ENCODE results near the gene GINS2. TPM values are rescaled to one million over a fixed set of nuclear protein-coding genes. Genes with fewer than 3 reads are reported as not detected.
A peak's percentile ranks its signal among the peaks of the same experiment; 100 is the strongest.

The GINS2 gene
- total and polyA plus RNA-seq, 4 donors, result 1.6 to 3.1 (median 2.4) TPM

DNA sequence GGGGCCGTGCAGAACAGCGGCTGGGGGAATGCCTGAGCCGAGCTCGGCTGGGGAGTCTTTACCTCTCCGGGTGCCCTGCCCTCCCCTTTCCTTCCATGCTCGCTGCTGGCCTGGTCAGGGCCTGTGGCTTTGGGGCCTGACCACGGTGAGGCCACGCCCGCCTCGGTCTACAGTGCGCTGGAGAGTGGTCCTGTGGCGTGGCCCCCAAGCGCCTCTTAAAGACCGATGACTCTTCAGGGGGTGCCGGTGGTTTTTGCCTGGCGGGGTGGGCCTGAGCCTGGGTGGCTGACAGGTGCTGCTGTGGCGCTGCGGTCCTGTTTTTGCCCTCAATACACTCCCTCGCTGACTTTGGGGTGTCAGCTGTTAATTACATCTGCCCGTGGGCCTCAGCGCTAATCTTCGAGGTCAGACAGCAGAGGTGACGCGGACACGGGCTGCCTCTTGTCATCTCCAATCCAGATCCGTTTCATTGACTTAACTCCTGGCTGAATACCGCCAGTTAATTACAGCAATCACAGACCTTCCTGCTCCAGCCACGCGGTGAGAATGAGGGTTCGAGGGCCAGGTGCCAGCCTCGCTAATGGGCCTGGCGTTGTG, 45.9 kb downstream of the GINS2 start:
- no peak for DNase-seq
- ATAC-seq (ENCODE audit: insufficient read depth, low FRiP score), result no peak
- Histone ChIP-seq H3K9me3 (ENCODE audit: control insufficient read depth in 4 of 4, insufficient read depth in 3 of 4, low read length in 3 of 4) (peaks cover 0 to 1% (median 0%) of the 10 kb centered on the region in 4 donors), H3K36me3 (ENCODE audit: control insufficient read depth in 4 of 4, insufficient read depth in 4 of 4, low read length in 4 of 4) (peaks cover 0 to 16% (median 3%) of the 10 kb centered on the region in 4 donors), H3K4me1 (ENCODE audit: control insufficient read depth in 5 of 5, insufficient read depth in 5 of 5, low read length in 5 of 5) (peaks cover 0 to 21% (median 0%) of the 10 kb centered on the region in 5 donors), H3K27ac (ENCODE audit: low read depth in 1 of 2, low read length in 1 of 2) (no peak overlapping the region), H3K27me3 (ENCODE audit: control insufficient read depth in 3 of 3, insufficient read depth in 3 of 3, low read length in 2 of 3) (no peaks in the 10 kb centered on the region), H3K4me3 (no peak overlapping the region), H3K9ac (ENCODE audit: insufficient read depth in 1 of 2, low read length in 2 of 2) (no peak overlapping the region)
- TF ChIP-seq, protein P1, sequence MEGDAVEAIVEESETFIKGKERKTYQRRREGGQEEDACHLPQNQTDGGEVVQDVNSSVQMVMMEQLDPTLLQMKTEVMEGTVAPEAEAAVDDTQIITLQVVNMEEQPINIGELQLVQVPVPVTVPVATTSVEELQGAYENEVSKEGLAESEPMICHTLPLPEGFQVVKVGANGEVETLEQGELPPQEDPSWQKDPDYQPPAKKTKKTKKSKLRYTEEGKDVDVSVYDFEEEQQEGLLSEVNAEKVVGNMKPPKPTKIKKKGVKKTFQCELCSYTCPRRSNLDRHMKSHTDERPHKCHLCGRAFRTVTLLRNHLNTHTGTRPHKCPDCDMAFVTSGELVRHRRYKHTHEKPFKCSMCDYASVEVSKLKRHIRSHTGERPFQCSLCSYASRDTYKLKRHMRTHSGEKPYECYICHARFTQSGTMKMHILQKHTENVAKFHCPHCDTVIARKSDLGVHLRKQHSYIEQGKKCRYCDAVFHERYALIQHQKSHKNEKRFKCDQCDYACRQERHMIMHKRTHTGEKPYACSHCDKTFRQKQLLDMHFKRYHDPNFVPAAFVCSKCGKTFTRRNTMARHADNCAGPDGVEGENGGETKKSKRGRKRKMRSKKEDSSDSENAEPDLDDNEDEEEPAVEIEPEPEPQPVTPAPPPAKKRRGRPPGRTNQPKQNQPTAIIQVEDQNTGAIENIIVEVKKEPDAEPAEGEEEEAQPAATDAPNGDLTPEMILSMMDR (IDR thresholded peaks at IDR 0.05; ENCODE audit: control extremely low read depth, extremely low read depth), result no peak
- WGBS, 2 donors, result 71 to 81% methylated on average over 31 to 32 of the region's 32 CpGs

DNA sequence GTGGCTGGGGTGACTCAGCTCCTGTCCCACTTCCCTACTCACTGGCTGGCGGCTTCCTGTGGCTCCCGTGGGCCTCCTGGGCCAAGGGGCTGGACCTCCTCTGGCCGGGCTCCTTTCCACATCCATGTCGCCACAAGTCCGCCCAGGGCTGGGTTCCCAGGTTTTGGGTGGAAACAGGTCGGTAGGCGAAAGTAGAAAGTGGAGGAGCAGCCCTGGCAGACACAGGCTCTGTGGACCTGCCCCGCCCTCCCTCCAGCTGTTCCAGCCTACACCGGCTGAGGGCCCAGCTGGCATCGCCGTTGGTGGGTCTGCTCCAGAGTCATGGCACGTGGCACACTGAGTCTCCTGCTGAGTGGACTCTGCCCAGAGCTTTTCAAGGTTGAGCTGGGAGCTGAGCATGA, 47.0 kb downstream of the GINS2 start:
- ATAC-seq (ENCODE audit: insufficient read depth, low FRiP score) (no peak), DNase-seq (no peak)
- Histone ChIP-seq H3K9me3 (ENCODE audit: control insufficient read depth in 4 of 4, insufficient read depth in 3 of 4, low read length in 3 of 4) (peaks cover 0 to 1% (median 0%) of the 10 kb centered on the region in 4 donors), H3K27me3 (ENCODE audit: control insufficient read depth in 3 of 3, insufficient read depth in 3 of 3, low read length in 2 of 3) (no peaks in the 10 kb centered on the region), H3K27ac (ENCODE audit: low read depth in 1 of 2, low read length in 1 of 2) (no peak overlapping the region), H3K36me3 (ENCODE audit: control insufficient read depth in 4 of 4, insufficient read depth in 4 of 4, low read length in 4 of 4) (peaks cover 0 to 19% (median 3%) of the 10 kb centered on the region in 4 donors), H3K4me3 (no peak overlapping the region), H3K4me1 (ENCODE audit: control insufficient read depth in 5 of 5, insufficient read depth in 5 of 5, low read length in 5 of 5) (peaks cover 0 to 23% (median 0%) of the 10 kb centered on the region in 5 donors), H3K9ac (ENCODE audit: insufficient read depth in 1 of 2, low read length in 2 of 2) (no peak overlapping the region)
- 50 to 58% methylated on average over 12 of the region's 12 CpGs for WGBS, 2 donors
- TF ChIP-seq, protein P1 (IDR thresholded peaks at IDR 0.05; ENCODE audit: control extremely low read depth, extremely low read depth), result no peak

DNA sequence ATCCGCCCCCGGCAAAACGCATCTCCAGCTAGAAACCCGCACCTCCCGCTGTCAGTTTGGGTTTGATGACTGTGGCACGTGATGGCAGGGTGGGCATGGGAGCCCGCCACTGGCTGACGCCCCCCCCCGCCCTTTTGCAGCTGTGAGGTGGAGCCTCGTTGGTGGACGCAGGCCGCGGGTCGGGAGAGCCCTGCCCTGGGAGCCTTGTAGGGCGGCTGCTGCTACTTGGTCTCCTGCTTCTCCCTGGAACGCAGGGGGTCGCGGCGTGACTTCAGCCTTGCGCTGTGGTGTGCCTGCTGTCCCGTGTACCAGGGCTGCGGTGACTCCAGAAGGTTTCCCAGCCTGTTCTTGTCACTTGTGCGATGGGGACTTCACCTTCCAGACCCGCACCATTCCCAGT, 47.4 kb downstream of the GINS2 start:
- H3K4me1 ChIP-seq (ENCODE audit: control insufficient read depth in 5 of 5, insufficient read depth in 5 of 5, low read length in 5 of 5), result peaks cover 0 to 23% (median 0%) of the 10 kb centered on the region in 5 donors
- H3K9me3 ChIP-seq (ENCODE audit: control insufficient read depth in 4 of 4, insufficient read depth in 3 of 4, low read length in 3 of 4), result no peaks in the 10 kb centered on the region
- WGBS, 2 donors, result 85 to 86% methylated on average over 24 of the region's 24 CpGs
- H3K27me3 ChIP-seq (ENCODE audit: control insufficient read depth in 3 of 3, insufficient read depth in 3 of 3, low read length in 2 of 3), result no peaks in the 10 kb centered on the region
- DNase-seq, result no peak
- H3K9ac ChIP-seq (ENCODE audit: insufficient read depth in 1 of 2, low read length in 2 of 2), result no peak overlapping the region
- TF ChIP-seq, protein P1 (IDR thresholded peaks at IDR 0.05; ENCODE audit: control extremely low read depth, extremely low read depth), result no peak
- no peak overlapping the region for H3K4me3 ChIP-seq
- peak overlapping the region in 1 of 2 donors; percentile 14 for H3K27ac ChIP-seq (ENCODE audit: low read depth in 1 of 2, low read length in 1 of 2)
- H3K36me3 ChIP-seq (ENCODE audit: control insufficient read depth in 4 of 4, insufficient read depth in 4 of 4, low read length in 4 of 4), result peaks cover 0 to 16% (median 3%) of the 10 kb centered on the region in 4 donors
- ATAC-seq (ENCODE audit: insufficient read depth, low FRiP score), result no peak
